ENCODE measurements around the gene NEGR1. TPM values are rescaled to one million over a fixed set of nuclear protein-coding genes. Genes with fewer than 3 reads are reported as not detected.

NEGR1 gene
- total RNA-seq, 4 donors from 2014 or later = 1.6 to 4.7 (median 2.3) TPM

DNA sequence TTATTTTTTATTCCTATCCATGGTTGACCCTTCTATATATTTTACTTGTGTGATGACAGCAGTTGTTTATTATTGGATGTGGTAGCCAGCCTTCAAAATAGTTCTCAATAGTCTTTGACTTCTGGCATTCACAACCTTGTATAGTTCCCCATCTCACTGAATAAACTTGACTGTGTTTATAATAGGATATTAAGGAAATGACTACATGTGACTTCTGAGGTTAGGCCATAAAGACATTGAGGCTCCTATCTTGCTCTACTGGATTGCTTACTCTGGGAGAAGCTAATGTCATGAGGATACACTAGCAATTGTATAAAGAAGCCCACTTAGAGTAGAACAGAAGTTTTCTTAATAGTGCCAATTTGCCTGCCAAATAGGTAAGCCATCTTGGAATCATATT lies 231.8 kb downstream of the NEGR1 start:
- no peaks in the 10 kb centered on the region for H3K9me3 ChIP-seq
- H3K4me3 ChIP-seq = no peak overlapping the region
- no peak for DNase-seq
- H3K36me3 ChIP-seq = no peaks in the 10 kb centered on the region
- H3K27ac ChIP-seq = no peak overlapping the region
- TF ChIP-seq, protein P1, sequence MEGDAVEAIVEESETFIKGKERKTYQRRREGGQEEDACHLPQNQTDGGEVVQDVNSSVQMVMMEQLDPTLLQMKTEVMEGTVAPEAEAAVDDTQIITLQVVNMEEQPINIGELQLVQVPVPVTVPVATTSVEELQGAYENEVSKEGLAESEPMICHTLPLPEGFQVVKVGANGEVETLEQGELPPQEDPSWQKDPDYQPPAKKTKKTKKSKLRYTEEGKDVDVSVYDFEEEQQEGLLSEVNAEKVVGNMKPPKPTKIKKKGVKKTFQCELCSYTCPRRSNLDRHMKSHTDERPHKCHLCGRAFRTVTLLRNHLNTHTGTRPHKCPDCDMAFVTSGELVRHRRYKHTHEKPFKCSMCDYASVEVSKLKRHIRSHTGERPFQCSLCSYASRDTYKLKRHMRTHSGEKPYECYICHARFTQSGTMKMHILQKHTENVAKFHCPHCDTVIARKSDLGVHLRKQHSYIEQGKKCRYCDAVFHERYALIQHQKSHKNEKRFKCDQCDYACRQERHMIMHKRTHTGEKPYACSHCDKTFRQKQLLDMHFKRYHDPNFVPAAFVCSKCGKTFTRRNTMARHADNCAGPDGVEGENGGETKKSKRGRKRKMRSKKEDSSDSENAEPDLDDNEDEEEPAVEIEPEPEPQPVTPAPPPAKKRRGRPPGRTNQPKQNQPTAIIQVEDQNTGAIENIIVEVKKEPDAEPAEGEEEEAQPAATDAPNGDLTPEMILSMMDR (IDR thresholded peaks at IDR 0.05) = no peak
- TF ChIP-seq POLR2A (IDR thresholded peaks at IDR 0.05) = no peak
- H3K4me1 ChIP-seq = no peaks in the 10 kb centered on the region
- no peaks in the 10 kb centered on the region for H3K27me3 ChIP-seq

DNA sequence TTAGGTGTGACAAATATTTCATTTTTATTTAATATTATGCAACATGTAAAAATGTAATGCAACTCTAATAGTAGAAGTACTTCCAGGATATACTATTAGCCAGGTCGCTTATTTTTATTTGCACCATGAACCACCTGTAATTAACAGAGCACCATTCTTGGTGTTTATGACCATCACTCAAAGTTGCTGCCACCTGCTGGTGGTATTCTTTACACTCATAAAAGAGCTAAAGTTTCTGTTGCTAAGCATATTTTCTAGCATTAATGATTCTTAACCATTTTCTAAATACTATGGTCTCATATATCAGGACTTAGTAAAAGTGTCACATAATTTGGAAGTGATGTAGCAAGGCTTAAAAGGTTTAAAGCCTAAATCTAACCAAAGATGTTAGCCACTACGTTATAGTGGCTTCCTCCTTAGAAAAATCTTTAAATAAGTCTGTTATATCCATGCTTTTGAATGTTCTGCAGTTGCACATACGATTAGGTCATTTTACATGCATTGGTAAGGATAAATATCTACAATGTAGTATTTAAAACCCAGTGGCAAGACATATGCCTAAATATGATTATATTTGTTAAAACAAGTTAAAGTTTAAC lies 244.5 kb downstream of the NEGR1 start:
- Histone ChIP-seq H3K36me3 (no peaks in the 10 kb centered on the region), H3K4me3 (no peak overlapping the region), H3K4me1 (no peaks in the 10 kb centered on the region), H3K9me3 (no peaks in the 10 kb centered on the region), H3K27ac (no peak overlapping the region), H3K27me3 (no peaks in the 10 kb centered on the region)
- peak in 1 of 3 donors; percentile 46 for DNase-seq
- TF ChIP-seq POLR2A (IDR thresholded peaks at IDR 0.05) = no peak
- TF ChIP-seq, protein P1 (IDR thresholded peaks at IDR 0.05) = peak in 4 of 6 experiments; percentile 39 to 49 (median 41)

- Histone ChIP-seq H3K9me3 (no peaks in the 10 kb centered on the region), H3K36me3 (no peaks in the 10 kb centered on the region), H3K4me3 (no peak overlapping the region), H3K27me3 (no peaks in the 10 kb centered on the region), H3K4me1 (no peaks in the 10 kb centered on the region), H3K27ac (no peak overlapping the region)
- TF ChIP-seq, protein P1 (IDR thresholded peaks at IDR 0.05) = no peak
- TF ChIP-seq POLR2A (IDR thresholded peaks at IDR 0.05) = no peak
- no peak for DNase-seq
Measured at GRCh38 chr1:72034827-72035226, 247.5 kb downstream of the NEGR1 start.

DNA sequence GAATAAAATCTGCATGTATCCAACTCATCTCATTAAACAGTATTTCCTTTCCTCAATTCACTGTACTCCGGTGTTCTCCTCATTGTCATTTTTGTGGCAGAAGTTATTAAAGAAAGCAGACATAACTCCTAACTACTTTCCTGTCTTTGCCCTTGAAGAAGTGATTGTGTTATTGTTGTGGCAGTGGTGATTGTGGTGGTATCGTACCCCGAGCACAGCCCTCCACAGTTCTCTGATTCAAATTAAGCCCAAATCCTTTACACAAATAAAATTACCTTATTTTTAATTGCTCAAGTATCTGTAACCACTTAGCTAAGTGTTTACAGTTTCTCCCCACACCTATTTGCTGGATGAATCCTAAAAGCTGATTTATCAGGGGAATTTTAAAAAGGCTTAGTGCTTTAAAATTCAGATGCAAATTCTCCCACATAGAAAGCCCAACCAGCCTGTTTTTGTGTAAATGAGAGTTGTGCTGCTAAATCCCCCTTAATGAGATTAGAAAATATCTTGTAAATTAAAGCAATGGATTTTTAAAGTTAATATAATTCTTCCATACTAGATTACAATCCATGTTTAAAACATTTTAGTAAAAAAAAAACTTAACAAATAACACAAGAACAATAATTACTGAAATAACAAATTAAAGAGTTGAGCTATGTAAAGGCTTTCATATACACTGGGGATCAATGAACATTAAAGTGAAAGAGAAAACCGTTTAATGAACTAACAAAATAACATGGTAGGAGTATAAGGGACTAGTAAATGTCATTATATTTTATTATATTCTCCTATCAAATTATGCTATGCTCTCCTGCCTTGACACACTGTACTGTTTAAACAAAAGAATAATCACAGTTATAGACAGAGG lies 259.0 kb downstream of the NEGR1 start:
- no peaks in the 10 kb centered on the region for H3K9me3 ChIP-seq
- no peaks in the 10 kb centered on the region for H3K27me3 ChIP-seq
- TF ChIP-seq, protein P1 (IDR thresholded peaks at IDR 0.05) = no peak
- TF ChIP-seq POLR2A (IDR thresholded peaks at IDR 0.05) = no peak
- H3K27ac ChIP-seq = no peak overlapping the region
- no peaks in the 10 kb centered on the region for H3K36me3 ChIP-seq
- DNase-seq = no peak
- no peak overlapping the region for H3K4me3 ChIP-seq
- no peaks in the 10 kb centered on the region for H3K4me1 ChIP-seq

DNA sequence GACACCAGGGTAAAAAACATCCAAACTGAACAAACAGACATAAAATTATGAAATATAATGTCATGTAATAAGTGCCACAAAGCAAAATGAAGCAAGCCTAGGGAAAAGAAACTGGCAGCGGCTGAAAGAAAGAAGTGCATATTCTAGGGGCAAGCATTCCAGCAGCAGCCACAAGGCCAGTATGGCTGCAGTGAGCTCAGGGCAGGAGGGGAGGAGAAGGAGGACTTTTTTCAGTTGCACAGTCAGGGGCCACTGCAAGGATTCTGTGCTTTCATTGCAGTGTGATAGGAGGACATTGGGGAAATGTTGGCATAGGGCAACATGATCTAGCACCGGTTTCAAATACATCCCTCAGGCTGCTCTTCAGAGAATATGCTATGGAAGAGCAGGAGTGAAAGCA lies 263.8 kb downstream of the NEGR1 start:
- no peaks in the 10 kb centered on the region for H3K4me1 ChIP-seq
- TF ChIP-seq, protein P1 (IDR thresholded peaks at IDR 0.05) = no peak
- no peak for TF ChIP-seq POLR2A (IDR thresholded peaks at IDR 0.05)
- no peak overlapping the region for H3K4me3 ChIP-seq
- H3K27ac ChIP-seq = no peak overlapping the region
- no peaks in the 10 kb centered on the region for H3K27me3 ChIP-seq
- DNase-seq = no peak
- no peaks in the 10 kb centered on the region for H3K9me3 ChIP-seq
- no peaks in the 10 kb centered on the region for H3K36me3 ChIP-seq

All from Peyer's patch (tissue), 4 donors.